ENCODE results near the gene SNED1.

Gene SNED1

DNA sequence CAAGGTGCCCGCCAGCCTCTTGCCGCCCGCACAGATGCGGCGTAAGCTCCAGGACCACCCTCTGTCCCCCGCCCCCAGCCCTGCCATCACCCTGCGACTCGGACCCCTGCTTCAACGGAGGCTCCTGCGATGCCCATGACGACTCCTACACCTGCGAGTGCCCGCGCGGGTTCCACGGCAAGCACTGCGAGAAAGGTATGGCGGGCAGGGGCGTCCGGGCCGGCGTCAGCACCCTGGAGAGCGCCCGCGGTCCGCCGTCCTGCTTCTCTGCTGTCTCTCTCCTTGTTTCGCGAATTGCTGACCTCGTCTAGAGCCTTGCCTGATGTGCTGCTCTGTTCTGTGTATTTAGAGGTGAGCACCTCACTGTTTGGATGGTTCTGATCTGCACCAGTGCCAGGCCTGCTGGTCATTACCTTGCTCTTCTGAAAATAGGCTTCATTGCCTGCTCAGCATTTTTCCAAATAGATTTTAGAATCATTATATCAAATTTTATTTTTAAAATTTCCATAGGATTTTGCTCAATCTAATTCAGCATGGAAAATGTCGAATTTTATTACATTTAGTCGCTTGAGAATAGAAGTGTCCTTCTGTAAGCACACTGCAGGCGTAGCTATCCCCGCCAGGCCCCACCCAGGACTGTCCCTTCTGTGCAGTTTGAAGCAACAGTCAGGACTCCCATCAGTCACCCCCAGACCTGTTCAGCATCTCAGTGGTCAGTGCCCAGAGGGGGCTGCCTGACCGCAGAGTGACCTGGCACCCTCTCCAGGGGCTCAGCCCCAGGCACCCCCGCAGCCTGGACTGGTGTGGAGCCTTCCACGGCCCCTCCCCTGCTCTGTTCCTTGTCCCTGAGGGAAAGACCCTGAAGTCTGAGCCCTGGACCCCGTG lies 51.6 kb downstream of the SNED1 start:
- FAIRE-seq = no peak
- TF ChIP-seq POU2F2 (IDR thresholded peaks at IDR 0.05; ENCODE audit: low read depth, low read length) = no peak

DNA sequence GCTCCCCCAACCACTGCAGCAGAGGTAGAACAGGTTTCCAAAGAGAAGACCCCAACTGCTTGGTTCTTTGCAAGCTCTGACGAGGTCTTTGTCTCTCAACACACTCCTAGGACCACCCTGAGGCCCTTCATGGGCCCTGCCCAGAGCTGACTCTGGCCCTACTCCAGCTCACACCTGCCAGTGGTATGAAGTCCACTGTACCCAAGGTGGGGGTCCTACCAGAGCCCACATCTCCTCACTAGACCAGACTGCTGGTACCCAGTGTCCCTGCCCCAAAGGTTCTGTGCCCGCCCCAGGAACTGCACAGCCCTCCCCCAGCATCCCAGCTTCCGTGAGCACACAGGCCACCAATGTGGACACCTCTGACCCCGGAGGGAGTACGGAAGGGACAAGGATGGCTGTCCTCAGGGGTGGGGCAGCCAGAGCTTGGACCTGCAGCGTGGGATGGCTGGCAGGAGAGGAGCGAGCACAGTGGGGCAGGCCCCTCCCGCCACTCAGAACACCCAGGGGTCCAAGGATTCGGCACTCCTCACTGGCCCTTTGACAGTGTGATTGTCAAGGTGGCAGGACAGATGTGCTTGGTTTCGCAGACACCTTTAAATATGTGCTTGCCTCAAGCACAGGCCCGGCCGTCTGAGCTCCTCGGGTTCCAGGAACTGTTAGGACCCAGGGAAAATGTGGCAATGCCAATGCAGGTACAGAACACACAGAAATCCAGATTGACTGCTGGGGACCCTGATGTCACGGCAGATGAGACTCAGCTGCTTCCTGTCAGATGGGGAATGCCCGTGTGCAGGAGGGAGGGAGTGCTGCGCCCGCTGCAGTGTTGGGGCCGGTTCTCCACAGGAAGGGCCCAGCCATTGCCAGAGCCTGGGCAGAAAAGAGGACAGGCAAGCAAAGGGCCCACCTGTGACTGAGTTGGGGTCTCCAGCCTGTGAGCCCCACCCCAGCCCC lies 52.5 kb downstream of the SNED1 start:
- DNase-seq (ENCODE audit: insufficient read length, low spot score) (no peak), FAIRE-seq (no peak)
- TF ChIP-seq SPI1 (IDR thresholded peaks at IDR 0.05; ENCODE audit: low read depth, low read length) (no peak), POU2F2 (IDR thresholded peaks at IDR 0.05; ENCODE audit: low read depth, low read length) (no peak), TAF1 (IDR thresholded peaks at IDR 0.05; ENCODE audit: low read depth, low read length) (no peak), POLR2AphosphoS5 (IDR thresholded peaks at IDR 0.05; ENCODE audit: low read depth, low read length) (no peak), PAX5 (IDR thresholded peaks at IDR 0.05; ENCODE audit: insufficient read depth, low read length, severe bottlenecking) (no peak), POLR2A (IDR thresholded peaks at IDR 0.05; ENCODE audit: low read depth, low read length) (no peak)

More for the DNA sequence above, 51.6 kb downstream of the SNED1 start:
- no peak for DNase-seq (ENCODE audit: insufficient read length, low spot score)

DNA sequence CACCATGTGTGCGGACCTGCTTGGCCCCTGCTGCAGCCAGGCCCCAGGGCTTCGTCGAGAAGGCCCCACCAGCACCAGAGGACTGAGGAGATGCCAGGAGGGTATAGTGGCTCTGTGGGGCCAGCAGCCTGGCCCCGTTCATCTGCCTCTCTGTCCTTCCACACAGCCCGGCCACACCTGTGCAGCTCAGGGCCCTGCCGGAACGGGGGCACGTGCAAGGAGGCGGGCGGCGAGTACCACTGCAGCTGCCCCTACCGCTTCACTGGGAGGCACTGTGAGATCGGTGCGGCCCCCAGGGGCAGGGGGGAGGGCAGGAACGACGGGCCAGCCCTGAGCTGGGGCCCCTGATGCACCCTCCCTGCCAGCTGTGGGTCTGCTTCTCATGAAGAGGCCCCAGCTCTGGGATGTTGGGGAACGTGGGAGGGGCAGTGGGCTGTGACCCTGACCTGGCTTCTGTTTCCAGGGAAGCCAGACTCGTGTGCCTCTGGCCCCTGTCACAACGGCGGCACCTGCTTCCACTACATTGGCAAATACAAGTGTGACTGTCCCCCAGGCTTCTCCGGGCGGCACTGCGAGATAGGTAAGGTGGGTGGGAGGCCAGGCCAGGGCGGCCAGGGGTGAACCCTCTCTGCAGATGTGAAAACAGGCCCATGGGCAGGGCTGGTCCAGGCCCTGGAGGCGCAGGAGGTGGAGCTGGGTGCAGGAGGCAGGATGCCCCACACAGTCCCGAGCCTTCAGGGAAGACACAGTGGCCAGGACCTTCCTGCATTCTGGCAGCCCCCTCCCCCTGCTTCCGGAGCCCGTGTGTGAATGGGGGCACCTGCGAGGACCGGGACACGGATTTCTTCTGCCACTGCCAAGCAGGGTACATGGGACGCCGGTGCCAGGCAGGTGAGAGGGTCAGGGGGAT lies 53.4 kb downstream of the SNED1 start:
- TF ChIP-seq SPI1 (IDR thresholded peaks at IDR 0.05; ENCODE audit: low read depth, low read length) (no peak), TAF1 (IDR thresholded peaks at IDR 0.05; ENCODE audit: low read depth, low read length) (no peak), POLR2A (IDR thresholded peaks at IDR 0.05; ENCODE audit: low read depth, low read length) (no peak), POLR2AphosphoS5 (IDR thresholded peaks at IDR 0.05; ENCODE audit: low read depth, low read length) (no peak), PAX5 (IDR thresholded peaks at IDR 0.05; ENCODE audit: insufficient read depth, low read length, severe bottlenecking) (no peak), POU2F2 (IDR thresholded peaks at IDR 0.05; ENCODE audit: low read depth, low read length) (no peak)
- FAIRE-seq (no peak), DNase-seq (ENCODE audit: insufficient read length, low spot score) (no peak)

DNA sequence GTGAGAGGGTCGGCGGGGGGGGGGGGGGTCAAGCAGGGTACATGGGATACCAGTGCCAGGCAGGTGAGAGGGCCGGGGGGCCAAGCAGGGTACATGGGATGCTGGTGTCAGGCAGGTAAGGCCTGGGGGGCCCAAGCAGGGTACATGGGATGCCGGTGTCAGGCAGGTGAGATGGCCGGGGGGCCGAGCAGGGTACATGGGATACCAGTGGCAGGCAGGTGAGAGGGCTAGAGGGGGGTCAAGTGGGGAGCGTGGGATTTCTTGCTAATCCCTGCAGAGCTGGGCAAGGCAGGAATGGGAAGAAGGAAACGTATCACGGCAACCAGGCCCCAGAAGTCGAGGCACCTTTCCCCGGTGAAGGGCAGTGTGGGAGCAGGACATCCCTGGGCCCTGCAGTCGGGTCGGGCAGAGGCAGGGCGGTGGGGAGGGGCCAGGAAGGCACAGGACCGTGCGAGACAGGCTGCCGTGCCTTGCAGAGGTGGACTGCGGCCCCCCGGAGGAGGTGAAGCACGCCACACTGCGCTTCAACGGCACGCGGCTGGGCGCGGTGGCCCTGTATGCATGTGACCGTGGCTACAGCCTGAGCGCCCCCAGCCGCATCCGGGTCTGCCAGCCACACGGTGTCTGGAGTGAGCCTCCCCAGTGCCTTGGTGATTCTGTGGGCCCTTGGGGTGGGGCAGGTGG lies 54.4 kb downstream of the SNED1 start:
- FAIRE-seq (no peak), DNase-seq (ENCODE audit: insufficient read length, low spot score) (no peak)
- TF ChIP-seq POU2F2 (IDR thresholded peaks at IDR 0.05; ENCODE audit: low read depth, low read length) (no peak), PAX5 (IDR thresholded peaks at IDR 0.05; ENCODE audit: insufficient read depth, low read length, severe bottlenecking) (no peak), POLR2AphosphoS5 (IDR thresholded peaks at IDR 0.05; ENCODE audit: low read depth, low read length) (no peak), POLR2A (IDR thresholded peaks at IDR 0.05; ENCODE audit: low read depth, low read length) (no peak), TAF1 (IDR thresholded peaks at IDR 0.05; ENCODE audit: low read depth, low read length) (no peak)

DNA sequence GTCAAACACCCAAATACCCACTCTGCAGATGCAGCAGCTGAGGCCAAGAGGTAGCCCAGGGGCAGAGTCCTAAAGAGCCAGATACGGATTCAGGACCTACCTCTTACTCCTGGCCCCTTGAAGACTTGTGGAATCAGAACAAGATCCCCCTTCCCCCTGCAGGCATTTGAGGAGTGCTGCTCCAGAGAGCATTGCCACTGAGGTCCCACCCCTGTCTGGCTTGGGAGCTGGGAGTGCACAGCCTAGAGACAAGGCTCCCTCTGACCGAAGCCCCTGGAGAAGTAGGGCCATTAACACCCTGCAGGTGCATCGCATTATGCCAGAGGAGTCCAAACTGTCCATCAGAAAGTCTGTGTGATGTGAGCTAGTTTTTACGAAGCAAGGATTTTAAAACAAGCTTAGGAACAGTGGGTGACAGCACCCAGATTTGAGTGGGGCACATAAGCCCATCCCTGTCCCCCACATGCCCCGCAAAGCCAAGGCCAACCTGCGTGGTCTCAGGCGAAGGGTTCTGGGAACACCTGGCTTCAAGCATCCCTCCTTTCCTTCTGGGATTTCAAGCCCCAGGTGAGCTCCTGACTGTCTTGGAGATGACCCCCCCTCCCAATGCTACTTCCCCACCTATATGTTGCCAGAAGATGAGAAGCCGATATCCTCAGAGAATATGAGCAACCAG lies 55.3 kb downstream of the SNED1 start:
- TF ChIP-seq PAX5 (IDR thresholded peaks at IDR 0.05; ENCODE audit: insufficient read depth, low read length, severe bottlenecking) = no peak
- no peak for TF ChIP-seq POU2F2 (IDR thresholded peaks at IDR 0.05; ENCODE audit: low read depth, low read length)
- no peak for TF ChIP-seq SPI1 (IDR thresholded peaks at IDR 0.05; ENCODE audit: low read depth, low read length)
- no peak for TF ChIP-seq POLR2A (IDR thresholded peaks at IDR 0.05; ENCODE audit: low read depth, low read length)
- no peak for TF ChIP-seq TAF1 (IDR thresholded peaks at IDR 0.05; ENCODE audit: low read depth, low read length)
- TF ChIP-seq POLR2AphosphoS5 (IDR thresholded peaks at IDR 0.05; ENCODE audit: low read depth, low read length) = no peak
- FAIRE-seq = no peak
- DNase-seq (ENCODE audit: insufficient read length, low spot score) = no peak

DNA sequence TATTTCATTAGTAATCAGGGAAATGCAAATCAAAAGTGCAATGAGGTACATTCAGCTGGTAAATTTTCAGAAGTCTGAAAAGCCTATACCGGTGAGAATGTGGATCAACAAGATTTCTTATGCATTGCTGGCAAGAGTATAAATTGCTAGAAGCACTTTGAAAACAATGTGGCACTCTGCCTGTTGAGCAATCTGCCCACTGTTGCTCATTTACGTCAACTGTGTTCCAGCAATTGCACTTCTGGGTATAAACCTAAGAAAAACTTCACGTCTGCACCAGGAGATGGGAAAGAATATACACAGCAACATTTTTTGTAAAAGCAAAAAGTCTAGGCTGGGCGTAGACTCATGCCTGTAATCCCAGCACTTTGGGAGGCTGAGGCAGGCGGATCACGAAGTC lies 62.9 kb downstream of the SNED1 start:
- no peak for DNase-seq (ENCODE audit: insufficient read length, low spot score)
- no peak for FAIRE-seq
- TF ChIP-seq PAX5 (IDR thresholded peaks at IDR 0.05; ENCODE audit: insufficient read depth, low read length, severe bottlenecking) = no peak
- no peak for TF ChIP-seq POLR2AphosphoS5 (IDR thresholded peaks at IDR 0.05; ENCODE audit: low read depth, low read length)
- TF ChIP-seq POU2F2 (IDR thresholded peaks at IDR 0.05; ENCODE audit: low read depth, low read length) = no peak
- no peak for TF ChIP-seq POLR2A (IDR thresholded peaks at IDR 0.05; ENCODE audit: low read depth, low read length)
- no peak for TF ChIP-seq TAF1 (IDR thresholded peaks at IDR 0.05; ENCODE audit: low read depth, low read length)
- TF ChIP-seq SPI1 (IDR thresholded peaks at IDR 0.05; ENCODE audit: low read depth, low read length) = no peak

DNA sequence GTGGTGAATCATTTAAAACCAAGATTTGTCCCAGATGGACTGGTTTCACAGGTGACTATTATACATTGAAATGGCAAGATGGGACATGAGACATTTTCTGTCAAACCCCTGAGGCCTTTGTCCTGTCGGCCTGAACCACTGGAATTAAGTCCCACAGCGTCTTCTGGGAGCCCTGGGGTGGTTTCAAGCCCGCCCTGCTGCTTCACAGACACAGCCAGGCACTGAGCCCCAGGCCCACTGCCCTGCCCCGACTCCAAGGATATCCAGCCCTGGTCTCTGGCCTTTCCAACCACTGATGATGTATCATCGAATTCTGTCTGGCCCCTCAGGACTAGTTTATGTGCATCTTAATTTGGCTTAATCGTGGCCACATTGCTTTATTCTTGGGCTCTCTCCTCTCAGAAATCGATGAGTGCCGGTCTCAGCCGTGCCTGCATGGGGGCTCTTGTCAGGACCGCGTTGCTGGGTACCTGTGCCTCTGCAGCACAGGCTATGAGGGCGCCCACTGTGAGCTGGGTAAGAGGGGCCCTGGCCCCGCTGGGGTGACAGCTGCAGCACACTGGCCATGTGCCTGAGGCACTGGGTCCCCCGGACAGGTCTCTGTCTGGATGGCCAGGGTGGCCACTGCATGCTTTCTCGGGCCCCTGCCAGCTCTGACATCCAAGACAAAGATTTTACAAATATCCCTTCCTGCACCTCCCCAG lies 64.1 kb downstream of the SNED1 start:
- DNase-seq (ENCODE audit: insufficient read length, low spot score) (no peak), FAIRE-seq (no peak)
- TF ChIP-seq SPI1 (IDR thresholded peaks at IDR 0.05; ENCODE audit: low read depth, low read length) = no peak
- TF ChIP-seq POLR2A (IDR thresholded peaks at IDR 0.05; ENCODE audit: low read depth, low read length) = no peak
- TF ChIP-seq POU2F2 (IDR thresholded peaks at IDR 0.05; ENCODE audit: low read depth, low read length) = no peak
- no peak for TF ChIP-seq PAX5 (IDR thresholded peaks at IDR 0.05; ENCODE audit: insufficient read depth, low read length, severe bottlenecking)
- TF ChIP-seq TAF1 (IDR thresholded peaks at IDR 0.05; ENCODE audit: low read depth, low read length) = no peak
- TF ChIP-seq POLR2AphosphoS5 (IDR thresholded peaks at IDR 0.05; ENCODE audit: low read depth, low read length) = no peak
